Dermis microvascular lymphatic vessel endothelial cell (primary cell): Measurements from ENCODE around the gene PPP1R14C. TPM values are rescaled to one million over a fixed set of nuclear protein-coding genes. Genes with fewer than 3 reads are reported as not detected.

ENCODE experiments used
- DNase-seq, 2 donors: peaks; one replicate each; pipeline versions ENCODE4 v3.0.0 to v3.0.0-alpha.2; 2010; ENCODE audit warnings: low read depth in 2 of 2
- total RNA-seq: library from RNA; depleted of rRNA; stranded (reverse); fragments of >200 nt; gene quantifications from 2 replicates; pipeline ENCODE4 v1.2.1, GENCODE V29; 2014

The PPP1R14C gene
- total RNA-seq, 1 donor from 2014 or later = not detected

GRCh38 chr6:150271172-150271500 is 128.3 kb downstream of the PPP1R14C start:
- DNase-seq = no peak

- DNase-seq = no peak
These were observed 128.8 kb downstream of the PPP1R14C start for GRCh38 chr6:150271501-150272263.

- DNase-seq = no peak
These were observed 129.6 kb downstream of the PPP1R14C start for GRCh38 chr6:150272264-150272975.

- DNase-seq = no peak
These were observed 130.1 kb downstream of the PPP1R14C start for GRCh38 chr6:150272976-150273315.

- DNase-seq = no peak
These were observed 130.8 kb downstream of the PPP1R14C start for GRCh38 chr6:150273457-150274309.

- DNase-seq = no peak
These were observed 132.6 kb downstream of the PPP1R14C start for GRCh38 chr6:150275489-150275888.

GRCh38 chr6:150276168-150276936 is 133.5 kb downstream of the PPP1R14C start:
- DNase-seq = no peak

- DNase-seq = no peak
These were observed 134.3 kb downstream of the PPP1R14C start for GRCh38 chr6:150276937-150277742.

GRCh38 chr6:150279533-150279932 is 136.7 kb downstream of the PPP1R14C start:
- no peak for DNase-seq

- no peak for DNase-seq
These were observed 137.9 kb downstream of the PPP1R14C start for GRCh38 chr6:150280703-150281102.

- no peak for DNase-seq
These were observed 138.9 kb downstream of the PPP1R14C start for GRCh38 chr6:150281767-150282166.

- DNase-seq = no peak
These were observed 140.0 kb downstream of the PPP1R14C start for GRCh38 chr6:150282806-150283205.

- DNase-seq = no peak
These were observed 143.6 kb downstream of the PPP1R14C start for GRCh38 chr6:150286460-150286859.

- DNase-seq = no peak
These were observed 144.1 kb downstream of the PPP1R14C start for GRCh38 chr6:150286912-150287311.

- no peak for DNase-seq
These were observed 145.6 kb downstream of the PPP1R14C start for GRCh38 chr6:150288456-150288855.

GRCh38 chr6:150289454-150290071 is 146.7 kb downstream of the PPP1R14C start:
- DNase-seq = no peak

GRCh38 chr6:150290429-150290828 is 147.6 kb downstream of the PPP1R14C start:
- no peak for DNase-seq

GRCh38 chr6:150291968-150292710 is 149.3 kb downstream of the PPP1R14C start:
- no peak for DNase-seq

- no peak for DNase-seq
These were observed 150.2 kb downstream of the PPP1R14C start for GRCh38 chr6:150293019-150293418.
